ENCODE data around the gene GLYR1. TPM values are rescaled to one million over a fixed set of nuclear protein-coding genes. Genes with fewer than 3 reads are reported as not detected.

The GLYR1 gene
- total RNA-seq, 1 donor from 2014 or later: 69.9 TPM

GRCh38 chr16:4776141-4776705, 70.9 kb downstream of the GLYR1 start:
- no peak for DNase-seq (ENCODE audit: low spot score)
- intact Hi-C loops (cut with DNase I): no loop called here
- ATAC-seq: no peak

GRCh38 chr16:4775005-4775404, 72.1 kb downstream of the GLYR1 start:
- intact Hi-C loops (cut with DNase I): no loop called here
- DNase-seq (ENCODE audit: low spot score) (no peak), ATAC-seq (no peak)

GRCh38 chr16:4772351-4772750, 74.7 kb downstream of the GLYR1 start:
- intact Hi-C loops (cut with DNase I): loop anchor here (5.0 kb wide), 1 partner anchor 185 kb away; the partner anchor contains the start of gene SEC14L5
- ATAC-seq (no peak), DNase-seq (ENCODE audit: low spot score) (no peak)

GRCh38 chr16:4771646-4772045, 75.4 kb downstream of the GLYR1 start:
- intact Hi-C loops (cut with DNase I): loop anchor here (5.0 kb wide), 1 partner anchor 186 kb away; the partner anchor contains the start of gene SEC14L5
- ATAC-seq (no peak), DNase-seq (ENCODE audit: low spot score) (no peak)

GRCh38 chr16:4769306-4769638, 77.8 kb downstream of the GLYR1 start:
- ATAC-seq: no peak
- intact Hi-C loops (cut with DNase I): no loop called here
- no peak for DNase-seq (ENCODE audit: low spot score)

- ATAC-seq: peak; percentile 96
- DNase-seq (ENCODE audit: low spot score): peak; percentile 98
- intact Hi-C loops (cut with DNase I): no loop called here
These were observed 78.4 kb downstream of the GLYR1 start for GRCh38 chr16:4768549-4769305.

- peak; percentile 9 for ATAC-seq
- DNase-seq (ENCODE audit: low spot score): no peak
- intact Hi-C loops (cut with DNase I): no loop called here
These were observed 79.1 kb downstream of the GLYR1 start for GRCh38 chr16:4767872-4768548.

GRCh38 chr16:4766875-4767628, 80.0 kb downstream of the GLYR1 start, which contains the start of gene ZNF500:
TSS of gene ZNF500 (minus strand) at chr16:4767162. CDS start at chr16:4765978, 1,184 bp downstream.
- intact Hi-C loops (cut with DNase I): no loop called here
- DNase-seq (ENCODE audit: low spot score) (peak; percentile 99), ATAC-seq (peak; percentile 96)

- no peak for DNase-seq (ENCODE audit: low spot score)
- intact Hi-C loops (cut with DNase I): no loop called here
- ATAC-seq: no peak
These were observed 81.3 kb downstream of the GLYR1 start for GRCh38 chr16:4765511-4766474.

GRCh38 chr16:4763791-4764190, 83.3 kb downstream of the GLYR1 start:
- no peak for ATAC-seq
- intact Hi-C loops (cut with DNase I): no loop called here

GRCh38 chr16:4762205-4762604, 84.9 kb downstream of the GLYR1 start:
- ATAC-seq (no peak), DNase-seq (ENCODE audit: low spot score) (no peak)
- intact Hi-C loops (cut with DNase I): no loop called here

More at GRCh38 chr16:4763791-4764190, 83.3 kb downstream of the GLYR1 start:
- DNase-seq (ENCODE audit: low spot score): no peak

- ATAC-seq (no peak), DNase-seq (ENCODE audit: low spot score) (no peak)
- intact Hi-C loops (cut with DNase I): no loop called here
These were observed 86.7 kb downstream of the GLYR1 start for GRCh38 chr16:4760221-4760910.

GRCh38 chr16:4755687-4756086, 91.4 kb downstream of the GLYR1 start:
- DNase-seq (ENCODE audit: low spot score): no peak
- no peak for ATAC-seq
- intact Hi-C loops (cut with DNase I): no loop called here

- ATAC-seq (no peak), DNase-seq (ENCODE audit: low spot score) (no peak)
- intact Hi-C loops (cut with DNase I): no loop called here
These were observed 92.2 kb downstream of the GLYR1 start for GRCh38 chr16:4754865-4755264.

GRCh38 chr16:4753227-4753626, 93.9 kb downstream of the GLYR1 start:
- DNase-seq (ENCODE audit: low spot score) (no peak), ATAC-seq (no peak)
- intact Hi-C loops (cut with DNase I): no loop called here

Measured in sciatic nerve (tissue), 2 donors.